Psoas muscle (tissue), 8 donors: ENCODE measurements around the gene GADD45GIP1. TPM values are rescaled to one million over a fixed set of nuclear protein-coding genes. Genes with fewer than 3 reads are reported as not detected.
"Not testable (repeated sequence)": the region's sequence is repeated elsewhere in the genome, so short reads cannot be mapped to it uniquely, and the experiment has no call there.

Source experiments
- ATAC-seq, 4 donors: fragments of 200-7000 bp; cut with Tn5 transposase; one replicate each; pipeline ENCODE4 v1.9.1; 2020; ENCODE audit warnings: moderate library complexity in 3 of 4, mild to moderate bottlenecking in 2 of 4
- DNase-seq, 2 donors: peaks; one replicate each; pipeline ENCODE4 v3.0.0-alpha.2; 2020
- H3K27ac ChIP-seq: fragments of 200-600 bp; one replicate; pipeline ENCODE4 v1.8.0; 2022
- H3K27me3 ChIP-seq, 3 donors: fragments of 200-600 bp in 1 of 3; one replicate each; pipeline versions ENCODE4 v1.6.1 to v1.8.0; 2013 to 2022; ENCODE audit warnings: low read length in 2 of 3, mild to moderate bottlenecking in 2 of 3, moderate library complexity in 1 of 3; ENCODE audit not compliant: insufficient read depth in 3 of 3
- H3K36me3 ChIP-seq, 2 donors: fragments of 200-600 bp in 1 of 2; one replicate each; pipeline versions ENCODE4 v1.6.1 to v1.8.0; 2013 to 2022; ENCODE audit warnings: low read depth in 1 of 2, mild to moderate bottlenecking in 1 of 2, moderate library complexity in 1 of 2; ENCODE audit not compliant: insufficient read depth in 1 of 2
- H3K4me1 ChIP-seq: fragments of 200-600 bp; one replicate; pipeline ENCODE4 v1.8.0; 2022
- H3K4me3 ChIP-seq: fragments of 200-600 bp; one replicate; pipeline ENCODE4 v1.8.0; 2022; ENCODE audit warnings: mild to moderate bottlenecking
- H3K9me3 ChIP-seq: fragments of 200-600 bp; one replicate; pipeline ENCODE4 v1.8.0; 2022
- WGBS, 3 donors: extraction: QIAGEN DNeasy Blood & Tissue Kit; methylation state at CpG; one replicate each; pipeline versions ENCODE4 v1.1.6 to v1.1.7; 2013; 5-methylcytosine and 5-hydroxymethylcytosine counted together
- intact Hi-C, 2 donors: fragments of 100-400 bp; cut with DNase I; formaldehyde crosslinking; loops; one replicate each; pipeline versions ENCODE4 v1.11.0 to v1.14.2; 2022
- polyA plus RNA-seq, 3 donors: library from polyadenylated mRNA; stranded (reverse); fragments of 200-250 nt; gene quantifications; one replicate each; pipeline ENCODE4 v1.2.3, GENCODE V29; 2013
- total RNA-seq, 4 donors: library from RNA; stranded (reverse); fragmentation: NEBNext Ultra II Directional in 2 of 4; extraction: Animal tissue kit (Norgen Biotek cat#: 25700) in 2 of 4; gene quantifications; one replicate each; pipeline versions ENCODE4 v1.2.1 to v1.2.4, GENCODE V29; 2021 to 2023
- TF ChIP-seq, protein P1 (sequence below): fragments of 200-600 bp; IDR thresholded peaks from one replicate; pipeline ENCODE4 v1.8.0; 2022; ENCODE audit warnings: antibody characterized with exemption
- donor health status: healthy with polysubstance abuse.
- donor health status: DM: no; HTN: no; CAD: no; lungs with moderate emphysema.
- donor health status: Bipolar disorder and iron deficiency.
- donor health status: healthy.
- donor health status: DM: yes; HTN: yes; CAD: no.
- donor health status: DM: no; HTN: no; CAD: no.
- donor health status: DM: no; HTN: no; CAD: no.
- donor health status: DM: yes; HTN: yes; CAD: no.

GADD45GIP1 gene
- total and polyA plus RNA-seq, 7 donors = 22.4 to 119 (median 35.6) TPM

DNA sequence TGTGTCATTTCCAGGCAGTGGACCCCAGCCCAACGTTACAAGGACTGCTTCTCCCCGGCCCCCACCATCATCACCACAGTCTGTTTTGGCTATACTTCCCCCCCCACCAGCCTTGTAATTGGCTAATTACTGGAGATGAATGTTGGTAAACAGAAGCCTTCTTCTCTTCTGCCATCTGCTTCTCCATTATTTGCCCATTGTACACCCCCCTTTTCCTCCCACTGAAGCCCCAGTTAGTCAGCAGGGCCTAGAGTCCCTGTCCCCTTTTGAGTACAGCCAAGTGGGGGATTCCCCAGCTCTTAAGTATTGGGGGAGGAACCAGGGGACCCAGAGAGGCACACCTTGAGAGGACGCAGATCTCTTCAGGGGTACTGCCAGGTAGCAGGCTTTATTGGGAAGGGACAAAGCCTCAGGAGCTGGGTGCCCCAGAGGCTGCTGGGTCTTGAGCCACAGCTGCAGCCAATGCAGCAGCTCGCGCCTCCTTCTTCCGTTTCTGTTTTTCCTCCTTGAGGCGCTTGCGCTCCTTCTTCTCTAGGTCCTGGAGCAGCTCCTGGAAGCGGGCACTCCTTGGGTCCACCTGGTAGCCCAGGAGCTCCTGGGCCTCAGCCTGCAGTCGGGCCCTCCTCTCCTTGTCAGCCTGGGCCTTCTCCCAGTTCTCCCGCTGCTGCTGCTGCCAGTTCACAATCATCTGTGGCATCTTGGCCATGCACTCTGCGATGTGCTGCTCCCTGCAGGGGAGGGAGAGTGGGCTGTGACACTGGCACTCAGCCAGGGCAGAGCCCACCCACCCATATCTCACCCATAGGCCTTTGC is 3.0 kb downstream of the GADD45GIP1 start:
- H3K4me1 ChIP-seq = peaks cover 57% of the 10 kb centered on the region
- peak in 1 of 4 donors; percentile 2 for ATAC-seq
- TF ChIP-seq, protein P1, sequence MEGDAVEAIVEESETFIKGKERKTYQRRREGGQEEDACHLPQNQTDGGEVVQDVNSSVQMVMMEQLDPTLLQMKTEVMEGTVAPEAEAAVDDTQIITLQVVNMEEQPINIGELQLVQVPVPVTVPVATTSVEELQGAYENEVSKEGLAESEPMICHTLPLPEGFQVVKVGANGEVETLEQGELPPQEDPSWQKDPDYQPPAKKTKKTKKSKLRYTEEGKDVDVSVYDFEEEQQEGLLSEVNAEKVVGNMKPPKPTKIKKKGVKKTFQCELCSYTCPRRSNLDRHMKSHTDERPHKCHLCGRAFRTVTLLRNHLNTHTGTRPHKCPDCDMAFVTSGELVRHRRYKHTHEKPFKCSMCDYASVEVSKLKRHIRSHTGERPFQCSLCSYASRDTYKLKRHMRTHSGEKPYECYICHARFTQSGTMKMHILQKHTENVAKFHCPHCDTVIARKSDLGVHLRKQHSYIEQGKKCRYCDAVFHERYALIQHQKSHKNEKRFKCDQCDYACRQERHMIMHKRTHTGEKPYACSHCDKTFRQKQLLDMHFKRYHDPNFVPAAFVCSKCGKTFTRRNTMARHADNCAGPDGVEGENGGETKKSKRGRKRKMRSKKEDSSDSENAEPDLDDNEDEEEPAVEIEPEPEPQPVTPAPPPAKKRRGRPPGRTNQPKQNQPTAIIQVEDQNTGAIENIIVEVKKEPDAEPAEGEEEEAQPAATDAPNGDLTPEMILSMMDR = no peak
- no peaks in the 10 kb centered on the region for H3K27me3 ChIP-seq
- H3K36me3 ChIP-seq = peaks cover 13 to 57% of the 10 kb centered on the region in 2 donors
- no peak for DNase-seq
- peak overlapping the region; percentile 98 for H3K27ac ChIP-seq
- 32 to 44% (median 33%) methylated on average over 12 of the region's 12 CpGs for WGBS, 3 donors
- H3K9me3 ChIP-seq = no peaks in the 10 kb centered on the region
- H3K4me3 ChIP-seq = peak overlapping the region; percentile 30
- intact Hi-C loops = no loop called here

DNA sequence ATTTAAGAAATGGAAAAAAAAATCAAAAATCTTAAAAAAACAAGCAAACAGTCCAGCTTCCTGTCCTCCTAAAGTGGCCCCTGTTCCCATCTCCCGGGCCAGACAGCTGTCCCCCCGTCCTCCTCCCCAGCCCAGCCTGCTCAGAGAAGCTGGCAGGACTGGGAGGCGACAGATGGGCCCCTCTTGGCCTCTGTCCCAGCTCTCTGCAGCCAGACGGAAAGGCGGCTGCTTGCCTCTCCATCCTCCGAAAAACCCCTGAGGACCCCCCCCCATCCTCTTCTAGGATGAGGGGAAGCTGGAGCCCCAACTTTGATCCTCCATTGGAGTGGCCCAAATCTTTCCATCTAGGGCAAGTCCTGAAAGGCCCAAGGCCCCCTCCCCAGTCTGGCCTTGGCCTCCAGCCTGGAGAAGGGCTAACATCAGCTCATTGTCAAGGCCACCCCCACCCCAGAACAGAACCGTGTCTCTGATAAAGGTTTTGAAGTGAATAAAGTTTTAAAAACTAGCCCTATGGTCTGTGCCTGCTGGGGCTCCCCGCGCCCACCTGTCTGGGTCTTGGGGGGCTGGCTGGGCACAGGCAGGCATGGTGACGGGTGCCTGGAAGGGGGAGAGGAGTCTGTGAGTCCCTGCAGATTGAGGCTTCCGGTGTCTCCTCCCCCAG is 3.8 kb downstream of the GADD45GIP1 start:
- H3K4me3 ChIP-seq = no peak overlapping the region
- no peaks in the 10 kb centered on the region for H3K9me3 ChIP-seq
- intact Hi-C loops = no loop called here
- WGBS, 3 donors = 18 to 24% (median 18%) methylated on average over 10 to 11 of the region's 11 CpGs
- DNase-seq (no peak), ATAC-seq (no peak)
- peaks cover 20 to 64% of the 10 kb centered on the region in 2 donors for H3K36me3 ChIP-seq
- H3K4me1 ChIP-seq = peaks cover 65% of the 10 kb centered on the region
- peak overlapping the region; percentile 98 for H3K27ac ChIP-seq
- TF ChIP-seq, protein P1 = no peak
- no peaks in the 10 kb centered on the region for H3K27me3 ChIP-seq

DNA sequence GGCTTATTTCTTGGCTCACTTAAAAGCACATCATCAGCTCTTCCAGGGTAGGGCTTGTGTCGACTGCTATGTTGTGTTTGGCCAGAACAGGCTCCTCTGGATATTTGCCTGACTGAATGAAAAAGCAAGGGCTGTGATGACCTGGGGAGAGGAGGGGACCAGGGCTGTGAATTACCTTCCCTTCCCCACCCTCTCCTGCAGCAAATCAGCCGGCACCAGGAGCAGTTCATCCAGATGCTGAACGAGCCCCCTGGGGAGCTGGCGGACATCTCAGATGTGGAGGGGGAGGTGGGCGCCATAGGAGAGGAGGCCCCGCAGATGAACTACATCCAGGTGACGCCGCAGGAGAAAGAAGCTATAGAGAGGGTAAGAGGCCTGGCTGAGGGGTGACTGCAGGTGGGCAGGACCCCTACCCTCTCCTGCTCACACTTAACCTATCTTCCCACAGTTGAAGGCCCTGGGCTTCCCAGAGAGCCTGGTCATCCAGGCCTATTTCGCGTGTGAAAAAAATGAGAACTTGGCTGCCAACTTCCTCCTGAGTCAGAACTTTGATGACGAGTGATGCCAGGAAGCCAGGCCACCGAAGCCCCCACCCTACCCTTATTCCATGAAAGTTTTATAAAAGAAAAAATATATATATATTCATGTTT is 4.4 kb downstream of the GADD45GIP1 start:
- 24 to 34% (median 30%) methylated on average over 12 of the region's 12 CpGs for WGBS, 3 donors
- peak overlapping the region; percentile 98 for H3K27ac ChIP-seq
- no peak overlapping the region for H3K4me3 ChIP-seq
- TF ChIP-seq, protein P1 = no peak
- peaks cover 21 to 71% of the 10 kb centered on the region in 2 donors for H3K36me3 ChIP-seq
- H3K9me3 ChIP-seq = no peaks in the 10 kb centered on the region
- intact Hi-C loops = no loop called here
- ATAC-seq (peak in 1 of 4 donors; percentile 3), DNase-seq (no peak)
- no peaks in the 10 kb centered on the region for H3K27me3 ChIP-seq
- H3K4me1 ChIP-seq = peaks cover 71% of the 10 kb centered on the region

- H3K4me3 ChIP-seq, H3K27me3 ChIP-seq, ATAC-seq, intact Hi-C loops, H3K9me3 ChIP-seq, DNase-seq: not testable (repeated sequence)
- WGBS, 3 donors = 69 to 78% (median 71%) methylated on average over 6 of the region's 6 CpGs
- Histone ChIP-seq H3K27ac (peak overlapping the region; percentile 98), H3K36me3 (peaks cover 21 to 74% of the 10 kb centered on the region in 2 donors), H3K4me1 (peaks cover 77% of the 10 kb centered on the region)
Observed at GRCh38 chr19:12952050-12952449, 5.0 kb downstream of the GADD45GIP1 start.
